Ramos (cell line): ENCODE measurements around the gene SCN9A.
"Not testable (repeated sequence)": the region's sequence is repeated elsewhere in the genome, so short reads cannot be mapped to it uniquely, and the experiment has no call there.

Experiments
- in situ Hi-C: fragments of 300-500 bp; cut with MboI; formaldehyde crosslinking; loops from one replicate; pipeline ENCODE4 v1.14.3; 2022; ENCODE audit warnings: low sequenced_read_pairs; ENCODE audit not compliant: unreplicated experiment

The SCN9A gene

GRCh38 chr2:166338831-166339339 is 36.9 kb downstream of the SCN9A start:
- in situ Hi-C loops, result no loop called here

- in situ Hi-C loops, result no loop called here
Measured at GRCh38 chr2:166337932-166338331, 37.8 kb downstream of the SCN9A start.

DNA sequence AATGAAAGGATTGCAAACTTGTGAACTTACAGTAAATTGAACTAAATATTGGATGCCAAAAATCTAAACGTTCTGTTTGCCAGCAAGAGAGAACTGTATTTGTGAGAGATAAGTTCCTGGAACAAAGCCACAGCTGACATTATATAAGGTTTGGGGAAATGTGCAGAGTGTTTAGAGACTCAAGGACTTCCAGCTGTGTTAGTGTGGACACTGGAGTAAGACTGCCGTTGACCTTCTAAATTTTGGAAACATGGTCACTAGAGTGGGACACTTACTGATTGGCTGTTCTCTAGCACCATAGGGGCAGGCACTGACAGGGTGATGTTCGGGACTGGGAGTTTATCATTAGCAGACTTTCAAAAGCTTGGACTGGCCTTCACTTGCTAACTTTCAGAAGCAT is 40.5 kb downstream of the SCN9A start:
- in situ Hi-C loops, result no loop called here

GRCh38 chr2:166334805-166335204 is 40.9 kb downstream of the SCN9A start:
- in situ Hi-C loops, result no loop called here

DNA sequence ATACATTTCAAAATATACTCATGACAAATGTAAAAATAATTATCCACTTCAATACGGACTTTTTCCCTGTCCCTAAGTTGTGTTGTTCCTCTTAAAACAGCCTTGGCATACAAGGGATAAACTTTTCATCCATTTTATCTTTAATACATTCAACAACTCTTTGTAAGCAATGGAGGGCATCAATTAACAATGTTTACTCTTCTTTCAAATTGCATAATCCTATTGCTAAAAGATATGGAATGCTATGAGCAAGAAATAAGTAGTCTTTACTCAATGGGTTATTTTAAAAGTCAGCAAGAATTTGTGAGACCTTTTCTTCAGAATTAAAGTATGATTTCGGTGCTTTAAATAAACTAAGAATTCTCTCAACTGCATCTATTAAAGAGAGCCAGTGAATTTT is 41.9 kb downstream of the SCN9A start:
- in situ Hi-C loops, result no loop called here

- in situ Hi-C loops, result no loop called here
Measured at GRCh38 chr2:166332106-166332505, 43.6 kb downstream of the SCN9A start.

DNA sequence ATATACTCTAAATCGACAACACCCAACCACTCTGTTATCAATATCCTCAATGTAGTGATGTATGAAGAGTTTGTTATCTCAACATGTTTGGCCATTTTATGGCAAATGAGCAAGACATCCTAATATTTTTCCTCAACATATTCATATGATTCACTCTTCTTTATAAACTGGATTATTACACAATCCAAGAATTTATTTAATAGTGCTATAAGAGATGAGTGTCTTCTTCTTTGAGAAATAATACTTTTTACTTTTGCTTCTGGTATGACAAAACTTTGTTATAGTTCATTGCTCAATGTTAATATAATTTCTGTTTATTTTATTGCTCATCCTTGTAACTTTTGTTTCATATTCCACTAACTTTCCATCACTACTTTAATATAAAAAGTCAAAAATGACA is 44.3 kb downstream of the SCN9A start:
- in situ Hi-C loops, result no loop called here

- in situ Hi-C loops, result no loop called here
Measured at GRCh38 chr2:166329465-166329864, 46.3 kb downstream of the SCN9A start.

DNA sequence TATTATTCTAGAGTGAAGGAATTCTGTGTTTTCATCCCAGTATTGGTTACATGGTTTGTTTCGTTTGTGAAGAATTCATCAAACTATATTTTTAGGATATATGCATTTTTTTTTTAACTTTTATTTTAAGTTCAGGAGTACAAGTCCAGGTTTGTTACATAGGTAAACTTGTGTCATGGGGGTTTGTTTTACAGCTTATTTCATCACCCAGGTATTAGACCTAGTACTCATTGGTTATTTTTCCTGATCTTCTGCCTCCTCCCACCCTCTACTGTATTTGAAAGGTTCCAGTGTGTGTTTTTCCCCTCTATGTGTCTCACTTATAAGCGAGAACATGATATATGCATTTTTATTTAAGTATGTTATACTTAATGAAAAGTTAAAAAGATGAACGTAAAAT is 47.6 kb downstream of the SCN9A start:
- in situ Hi-C loops, result no loop called here

GRCh38 chr2:166321076-166321475 is 54.7 kb downstream of the SCN9A start:
- in situ Hi-C loops, result no loop called here

GRCh38 chr2:166314022-166314759 is 61.6 kb downstream of the SCN9A start:
- in situ Hi-C loops, result no loop called here

GRCh38 chr2:166312863-166313262 is 62.9 kb downstream of the SCN9A start:
- in situ Hi-C loops, result not testable (repeated sequence)

GRCh38 chr2:166307326-166307725 is 68.4 kb downstream of the SCN9A start:
- in situ Hi-C loops, result no loop called here

- in situ Hi-C loops, result no loop called here
Measured at GRCh38 chr2:166304656-166305055, 71.1 kb downstream of the SCN9A start.

GRCh38 chr2:166302036-166302435 is 73.7 kb downstream of the SCN9A start:
- in situ Hi-C loops, result no loop called here

GRCh38 chr2:166297951-166298350 is 77.8 kb downstream of the SCN9A start:
- in situ Hi-C loops, result no loop called here

DNA sequence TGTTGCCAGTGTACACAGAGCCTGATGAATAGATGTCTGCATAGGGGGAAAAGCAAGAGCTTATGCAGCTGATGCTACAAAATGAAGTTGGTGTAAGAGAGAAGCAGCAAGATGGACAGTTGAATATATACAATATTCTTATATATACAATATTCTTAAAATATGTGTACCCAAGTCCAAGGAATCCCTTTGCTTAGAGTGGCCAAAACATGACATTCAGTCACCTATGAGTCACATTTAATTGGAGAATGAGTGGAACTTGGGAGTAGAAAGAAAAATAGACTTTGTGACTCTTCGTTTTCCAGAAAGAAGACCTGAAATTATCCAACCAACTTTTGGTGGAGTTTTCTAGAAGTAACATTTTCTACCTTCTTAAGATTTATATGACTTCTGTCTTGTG is 81.8 kb downstream of the SCN9A start:
- in situ Hi-C loops, result no loop called here

DNA sequence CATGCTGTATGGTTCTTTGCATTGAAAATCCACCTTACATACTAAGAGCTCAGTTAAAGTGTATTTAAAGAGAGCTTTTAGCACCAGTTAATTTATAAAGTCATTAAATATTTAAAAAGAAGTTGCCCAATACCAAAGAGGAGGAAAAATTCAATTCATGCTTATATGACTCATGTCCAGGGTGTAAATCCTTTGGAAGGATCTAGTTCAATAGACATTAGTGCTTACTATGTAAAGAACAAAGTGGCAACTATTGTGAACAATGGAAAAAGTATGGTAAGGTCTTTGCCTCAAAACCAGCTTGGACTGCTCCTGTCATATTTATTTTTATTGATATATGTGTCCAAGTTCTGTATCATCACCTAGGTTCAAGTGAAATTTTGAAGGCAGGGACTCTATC is 90.5 kb downstream of the SCN9A start:
- in situ Hi-C loops, result no loop called here

DNA sequence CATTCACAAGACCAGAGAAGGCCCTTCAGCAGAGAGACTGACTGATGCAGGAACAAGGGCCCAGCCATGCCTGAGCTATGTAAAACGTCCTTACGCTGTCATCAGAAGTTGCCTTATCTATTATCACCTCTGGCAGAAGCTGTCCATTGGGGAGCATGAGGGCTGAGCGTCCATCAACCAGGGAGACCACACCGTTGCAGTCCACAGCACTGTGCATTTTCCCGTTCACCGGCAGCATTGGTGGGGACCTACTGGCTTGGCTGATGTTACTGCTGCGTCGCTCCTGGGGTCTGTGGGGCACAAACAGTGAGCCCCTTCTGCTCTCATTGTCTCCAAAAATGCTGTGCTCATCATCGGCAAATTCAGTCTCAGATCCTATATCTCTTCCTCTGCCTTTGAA is 91.4 kb downstream of the SCN9A start:
- in situ Hi-C loops, result no loop called here

- in situ Hi-C loops, result no loop called here
Measured at GRCh38 chr2:166282154-166282553, 93.6 kb downstream of the SCN9A start.

DNA sequence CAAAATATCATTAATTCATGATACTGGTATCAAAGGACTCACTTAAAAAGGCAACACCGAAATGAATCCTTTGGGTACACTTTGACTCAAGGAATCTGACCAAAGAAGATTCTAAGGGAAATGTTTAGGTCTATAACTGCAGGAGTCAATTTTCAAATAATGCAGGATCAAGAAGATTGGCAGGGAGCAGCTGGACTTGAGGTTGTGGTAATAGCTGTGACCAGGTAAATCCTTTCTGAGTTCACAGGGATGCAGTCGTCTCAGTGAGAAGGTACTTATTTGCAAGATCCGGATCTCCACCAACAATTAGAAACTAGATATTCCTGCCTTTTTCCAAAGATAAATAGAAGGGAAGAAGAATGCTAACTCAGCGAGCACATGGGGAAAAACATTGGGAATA is 96.9 kb downstream of the SCN9A start:
- in situ Hi-C loops, result no loop called here

DNA sequence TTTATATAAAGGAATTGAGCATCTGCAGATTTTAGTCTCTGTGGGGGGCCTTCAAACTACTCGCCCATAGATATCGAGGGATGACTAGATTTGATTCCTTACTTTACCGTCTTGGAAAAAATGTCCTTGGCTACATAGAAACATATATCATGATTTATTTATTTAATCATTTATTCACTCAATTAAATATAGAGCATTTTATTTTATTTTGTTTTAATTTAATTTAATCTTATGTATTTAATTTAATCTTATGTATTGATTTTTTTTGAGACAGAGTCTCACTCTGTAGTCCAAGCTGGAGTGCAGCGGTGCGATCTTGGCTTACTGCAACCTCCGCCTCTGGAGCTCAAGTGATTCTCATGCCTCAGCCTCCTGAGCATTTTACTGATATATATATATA is 105.4 kb downstream of the SCN9A start:
- in situ Hi-C loops, result no loop called here
